Measurements from ENCODE around the gene MYLK.

DNA sequence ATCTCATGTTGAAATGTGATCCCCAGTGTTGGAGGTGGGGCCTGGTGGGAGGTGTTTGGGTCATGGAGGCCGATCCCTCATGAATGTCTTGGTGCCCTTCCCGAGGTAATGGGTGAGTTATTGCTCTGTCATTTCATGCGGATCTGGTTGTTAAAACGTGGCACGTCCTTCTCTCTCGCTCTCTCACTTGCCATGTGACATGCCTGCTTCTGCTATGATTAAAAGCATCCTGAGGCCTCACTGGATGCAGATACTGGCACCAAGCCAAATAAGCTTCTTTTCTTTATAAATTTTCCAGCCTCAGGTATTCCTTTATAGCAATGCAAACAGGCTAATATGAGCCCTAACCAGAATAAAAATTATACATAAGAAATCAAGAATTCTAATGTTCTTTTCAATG is 267.5 kb downstream of the MYLK start:
- TF ChIP-seq SIN3A (IDR thresholded peaks at IDR 0.05; ENCODE audit: borderline replicate concordance in 2 of 2, control insufficient read depth in 1 of 2, low read depth in 2 of 2, low read length in 2 of 2) (no peak), FOXK2 (conservative IDR thresholded peaks at IDR 0.05 in 1 of 2, IDR thresholded peaks at IDR 0.05 in 1 of 2; ENCODE audit: low read depth in 2 of 2) (no peak), SMAD2 (IDR thresholded peaks at IDR 0.05; ENCODE audit: low read depth, low read length) (no peak), ESRRA (IDR thresholded peaks at IDR 0.05; ENCODE audit: borderline replicate concordance, low read depth) (no peak)
- TF ChIP-seq, protein P1, sequence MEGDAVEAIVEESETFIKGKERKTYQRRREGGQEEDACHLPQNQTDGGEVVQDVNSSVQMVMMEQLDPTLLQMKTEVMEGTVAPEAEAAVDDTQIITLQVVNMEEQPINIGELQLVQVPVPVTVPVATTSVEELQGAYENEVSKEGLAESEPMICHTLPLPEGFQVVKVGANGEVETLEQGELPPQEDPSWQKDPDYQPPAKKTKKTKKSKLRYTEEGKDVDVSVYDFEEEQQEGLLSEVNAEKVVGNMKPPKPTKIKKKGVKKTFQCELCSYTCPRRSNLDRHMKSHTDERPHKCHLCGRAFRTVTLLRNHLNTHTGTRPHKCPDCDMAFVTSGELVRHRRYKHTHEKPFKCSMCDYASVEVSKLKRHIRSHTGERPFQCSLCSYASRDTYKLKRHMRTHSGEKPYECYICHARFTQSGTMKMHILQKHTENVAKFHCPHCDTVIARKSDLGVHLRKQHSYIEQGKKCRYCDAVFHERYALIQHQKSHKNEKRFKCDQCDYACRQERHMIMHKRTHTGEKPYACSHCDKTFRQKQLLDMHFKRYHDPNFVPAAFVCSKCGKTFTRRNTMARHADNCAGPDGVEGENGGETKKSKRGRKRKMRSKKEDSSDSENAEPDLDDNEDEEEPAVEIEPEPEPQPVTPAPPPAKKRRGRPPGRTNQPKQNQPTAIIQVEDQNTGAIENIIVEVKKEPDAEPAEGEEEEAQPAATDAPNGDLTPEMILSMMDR (IDR thresholded peaks at IDR 0.05 in 2 of 3, conservative IDR thresholded peaks at IDR 0.05 in 1 of 3; ENCODE audit: insufficient read depth in 2 of 3, low read depth in 1 of 3, low read length in 3 of 3): no peak

Measured in K562 (cell line).